CD8-positive, alpha-beta memory T cell (primary cell): ENCODE measurements around the gene PAQR5. TPM values are rescaled to one million over a fixed set of nuclear protein-coding genes. Genes with fewer than 3 reads are reported as not detected.

Experiments
- CTCF ChIA-PET: fragments of 350-600 bp; sonication (Branson Sonifier 250); formaldehyde crosslinking; loops from one replicate; lab custom pipeline; 2021; ENCODE audit warnings: antibody characterized with exemption; lab: Charles Lee
- POLR2A ChIA-PET: fragments of 350-600 bp; sonication (Branson Sonifier 250); formaldehyde crosslinking; loops from one replicate; lab custom pipeline; 2021; ENCODE audit warnings: antibody characterized with exemption; lab: Charles Lee
- DNase-seq, 5 donors: peaks; one replicate each; pipeline versions ENCODE4 v3.0.0 to v3.0.0-alpha.2; 2020 to 2022; ENCODE audit warnings: mixed read lengths in 1 of 5
- H3K27ac ChIP-seq: one replicate; pipeline ENCODE4 v1.7.0; 2013; ENCODE audit warnings: low read depth, mild to moderate bottlenecking, low read length, moderate library complexity
- H3K27me3 ChIP-seq: 2 replicates; pipeline ENCODE4 v1.7.0; 2013; ENCODE audit warnings: low read length, mild to moderate bottlenecking; ENCODE audit not compliant: insufficient read depth, poor library complexity, severe bottlenecking
- H3K36me3 ChIP-seq: 2 replicates; pipeline ENCODE4 v1.7.0; 2013; ENCODE audit warnings: mild to moderate bottlenecking, low read length, moderate library complexity; ENCODE audit not compliant: insufficient read depth
- H3K4me1 ChIP-seq: 2 replicates; pipeline ENCODE4 v1.7.0; 2013; ENCODE audit warnings: mild to moderate bottlenecking, low read length, moderate library complexity; ENCODE audit not compliant: insufficient read depth
- H3K4me3 ChIP-seq: 2 replicates; pipeline ENCODE4 v1.7.0; 2013; ENCODE audit warnings: mild to moderate bottlenecking, low read length
- H3K9me3 ChIP-seq: 2 replicates; pipeline ENCODE4 v1.7.0; 2013; ENCODE audit warnings: mild to moderate bottlenecking, low read length
- H3K27ac Mint-ChIP-seq, 8 donors: one replicate each; pipeline ENCODE4 v1.8.0; 2020 to 2021; ENCODE audit warnings: mixed read lengths in 8 of 8, mild to moderate bottlenecking in 6 of 8, inconsistent platforms in 3 of 8, moderate library complexity in 3 of 8
- H3K27me3 Mint-ChIP-seq, 2 donors: one replicate each; pipeline ENCODE4 v1.8.0; 2020 to 2021; ENCODE audit warnings: mixed read lengths in 2 of 2, mild to moderate bottlenecking in 1 of 2, moderate library complexity in 1 of 2
- H3K36me3 Mint-ChIP-seq, 3 donors: one replicate each; pipeline ENCODE4 v1.8.0; 2020 to 2021; ENCODE audit warnings: mixed read lengths in 3 of 3, inconsistent platforms in 1 of 3, mild to moderate bottlenecking in 1 of 3
- H3K4me1 Mint-ChIP-seq, 3 donors: one replicate each; pipeline ENCODE4 v1.8.0; 2020 to 2021; ENCODE audit warnings: mixed read lengths in 3 of 3, inconsistent platforms in 1 of 3, mild to moderate bottlenecking in 1 of 3
- H3K4me3 Mint-ChIP-seq, 7 donors: one replicate each; pipeline ENCODE4 v1.8.0; 2020 to 2021; ENCODE audit warnings: mixed read lengths in 7 of 7, mild to moderate bottlenecking in 6 of 7, moderate library complexity in 4 of 7, inconsistent platforms in 2 of 7
- H3K9me3 Mint-ChIP-seq, 5 donors: one replicate each; pipeline ENCODE4 v1.8.0; 2020 to 2022; ENCODE audit warnings: mixed read lengths in 5 of 5, mild to moderate bottlenecking in 3 of 5, moderate library complexity in 2 of 5, inconsistent platforms in 1 of 5
- polyA plus RNA-seq: library from polyadenylated mRNA; unstranded; fragments of 300-500 nt; fragmentation: Illumina TruSeq; gene quantifications from one replicate; pipeline ENCODE4 v1.2.3, GENCODE V29; 2021
- total RNA-seq, 2 experiments: library from RNA; stranded (reverse); gene quantifications; one replicate each; pipeline ENCODE4 v1.2.3, GENCODE V29; 2021

PAQR5 gene
- total and polyA plus RNA-seq, 3 experiments from 2014 or later = not detected

- Mint-ChIP-seq H3K4me3 (no peak overlapping the region), H3K4me1 (peaks cover 4 to 13% (median 7%) of the 10 kb centered on the region in 3 donors), H3K27me3 (peaks cover 3 to 8% of the 10 kb centered on the region in 2 donors), H3K9me3 (no peaks in the 10 kb centered on the region), H3K27ac (no peak overlapping the region), H3K36me3 (no peaks in the 10 kb centered on the region)
- H3K9me3 ChIP-seq = no peaks in the 10 kb centered on the region
- peaks cover 5% of the 10 kb centered on the region for H3K4me1 ChIP-seq
- DNase-seq = no peak
- H3K36me3 ChIP-seq = no peaks in the 10 kb centered on the region
- no peak overlapping the region for H3K4me3 ChIP-seq
- ChIA-PET CTCF (interaction anchor here (2.3 to 3.7 kb wide), 3 partner anchors 18 to 339 kb away, joined by 8 to 19 read pairs (median 15); no protein-coding TSS in a partner anchor), POLR2A (no interaction called here)
- no peak overlapping the region for H3K27ac ChIP-seq
- H3K27me3 ChIP-seq = no peaks in the 10 kb centered on the region
These were observed 97.3 kb downstream of the PAQR5 start for GRCh38 chr15:69395991-69396390.

- Histone ChIP-seq H3K36me3 (no peaks in the 10 kb centered on the region), H3K27me3 (no peaks in the 10 kb centered on the region), H3K27ac (no peak overlapping the region), H3K4me1 (peaks cover 5% of the 10 kb centered on the region), H3K9me3 (no peaks in the 10 kb centered on the region), H3K4me3 (no peak overlapping the region)
- H3K9me3 Mint-ChIP-seq = no peaks in the 10 kb centered on the region
- H3K27ac Mint-ChIP-seq = peak overlapping the region in 1 of 8 donors; percentile 55
- ChIA-PET CTCF (interaction anchor here (1.1 kb wide), 1 partner anchor 339 kb away, joined by 3 read pairs; no protein-coding TSS in a partner anchor), POLR2A (no interaction called here)
- H3K4me1 Mint-ChIP-seq = peaks cover 4 to 13% (median 7%) of the 10 kb centered on the region in 3 donors
- H3K36me3 Mint-ChIP-seq = no peaks in the 10 kb centered on the region
- no peak for DNase-seq
- no peak overlapping the region for H3K4me3 Mint-ChIP-seq
- peaks cover 0 to 4% of the 10 kb centered on the region in 2 donors for H3K27me3 Mint-ChIP-seq
These were observed 99.8 kb downstream of the PAQR5 start for GRCh38 chr15:69398491-69398891.

GRCh38 chr15:69400850-69401249 lies 102.1 kb downstream of the PAQR5 start:
- Mint-ChIP-seq H3K27ac (peak overlapping the region in 1 of 8 donors; percentile 69), H3K4me1 (peaks cover 0 to 5% (median 0%) of the 10 kb centered on the region in 3 donors), H3K4me3 (no peak overlapping the region), H3K27me3 (peaks cover 1 to 20% of the 10 kb centered on the region in 2 donors), H3K9me3 (no peaks in the 10 kb centered on the region), H3K36me3 (no peaks in the 10 kb centered on the region)
- no peaks in the 10 kb centered on the region for H3K4me1 ChIP-seq
- no peaks in the 10 kb centered on the region for H3K9me3 ChIP-seq
- no peak overlapping the region for H3K27ac ChIP-seq
- H3K36me3 ChIP-seq = no peaks in the 10 kb centered on the region
- no peaks in the 10 kb centered on the region for H3K27me3 ChIP-seq
- no peak overlapping the region for H3K4me3 ChIP-seq
- POLR2A ChIA-PET = no interaction called here
- CTCF ChIA-PET = interaction anchor here (1.3 kb wide), 1 partner anchor 13 kb away, joined by 3 read pairs; the partner anchor contains the start of gene KIF23
- no peak for DNase-seq

GRCh38 chr15:69402816-69403215 lies 104.1 kb downstream of the PAQR5 start:
- Mint-ChIP-seq H3K27me3 (peaks cover 5 to 26% of the 10 kb centered on the region in 2 donors), H3K27ac (no peak overlapping the region), H3K4me3 (no peak overlapping the region), H3K9me3 (no peaks in the 10 kb centered on the region), H3K36me3 (peaks cover 0 to 2% (median 0%) of the 10 kb centered on the region in 3 donors), H3K4me1 (peaks cover 0 to 5% (median 0%) of the 10 kb centered on the region in 3 donors)
- CTCF ChIA-PET = interaction anchor here (1.2 to 2.0 kb wide), 2 partner anchors 9 to 49 kb away, joined by 3 to 10 read pairs; no protein-coding TSS in a partner anchor
- no peaks in the 10 kb centered on the region for H3K36me3 ChIP-seq
- H3K27me3 ChIP-seq = no peaks in the 10 kb centered on the region
- no peak for DNase-seq
- H3K4me1 ChIP-seq = no peaks in the 10 kb centered on the region
- H3K27ac ChIP-seq = no peak overlapping the region
- POLR2A ChIA-PET = no interaction called here
- no peaks in the 10 kb centered on the region for H3K9me3 ChIP-seq
- no peak overlapping the region for H3K4me3 ChIP-seq

- CTCF ChIA-PET = interaction anchor here (1.2 to 2.0 kb wide), 2 partner anchors 9 to 48 kb away, joined by 3 to 10 read pairs; no protein-coding TSS in a partner anchor
These were observed 104.9 kb downstream of the PAQR5 start for GRCh38 chr15:69403594-69403993.

GRCh38 chr15:69405110-69405509 lies 106.4 kb downstream of the PAQR5 start:
- Mint-ChIP-seq H3K27ac (no peak overlapping the region), H3K9me3 (no peaks in the 10 kb centered on the region), H3K27me3 (peaks cover 7 to 28% of the 10 kb centered on the region in 2 donors), H3K4me3 (no peak overlapping the region), H3K4me1 (no peaks in the 10 kb centered on the region), H3K36me3 (peaks cover 0 to 3% (median 0%) of the 10 kb centered on the region in 3 donors)
- POLR2A ChIA-PET = no interaction called here
- no peak overlapping the region for H3K4me3 ChIP-seq
- H3K4me1 ChIP-seq = no peaks in the 10 kb centered on the region
- CTCF ChIA-PET = interaction anchor here (2.2 kb wide), 1 partner anchor 10 kb away, joined by 5 read pairs; no protein-coding TSS in a partner anchor
- H3K9me3 ChIP-seq = no peaks in the 10 kb centered on the region
- H3K36me3 ChIP-seq = no peaks in the 10 kb centered on the region
- no peak for DNase-seq
- no peak overlapping the region for H3K27ac ChIP-seq
- H3K27me3 ChIP-seq = no peaks in the 10 kb centered on the region

More at GRCh38 chr15:69403594-69403993, 104.9 kb downstream of the PAQR5 start:
- Mint-ChIP-seq H3K36me3 (peaks cover 0 to 3% (median 0%) of the 10 kb centered on the region in 3 donors), H3K27me3 (peaks cover 5 to 28% of the 10 kb centered on the region in 2 donors), H3K4me1 (peaks cover 0 to 2% (median 0%) of the 10 kb centered on the region in 3 donors), H3K4me3 (no peak overlapping the region), H3K27ac (peak overlapping the region in 1 of 8 donors; percentile 51), H3K9me3 (no peaks in the 10 kb centered on the region)
- no peaks in the 10 kb centered on the region for H3K27me3 ChIP-seq
- no peak overlapping the region for H3K4me3 ChIP-seq
- no peak overlapping the region for H3K27ac ChIP-seq
- H3K4me1 ChIP-seq = no peaks in the 10 kb centered on the region
- DNase-seq = no peak
- no peaks in the 10 kb centered on the region for H3K9me3 ChIP-seq
- no peaks in the 10 kb centered on the region for H3K36me3 ChIP-seq
- POLR2A ChIA-PET = no interaction called here

GRCh38 chr15:69407719-69408400 lies 109.1 kb downstream of the PAQR5 start:
- ChIA-PET POLR2A (no interaction called here), CTCF (interaction anchor here (0.9 to 1.0 kb wide), 2 partner anchors 13 to 14 kb away, joined by 3 read pairs; no protein-coding TSS in a partner anchor)
- no peak overlapping the region for H3K27ac ChIP-seq
- Mint-ChIP-seq H3K4me3 (no peak overlapping the region), H3K9me3 (no peaks in the 10 kb centered on the region), H3K27ac (no peak overlapping the region), H3K4me1 (no peaks in the 10 kb centered on the region), H3K27me3 (peaks cover 7 to 28% of the 10 kb centered on the region in 2 donors), H3K36me3 (peaks cover 0 to 3% (median 0%) of the 10 kb centered on the region in 3 donors)
- no peaks in the 10 kb centered on the region for H3K4me1 ChIP-seq
- no peak for DNase-seq
- H3K9me3 ChIP-seq = no peaks in the 10 kb centered on the region
- H3K4me3 ChIP-seq = no peak overlapping the region
- H3K36me3 ChIP-seq = no peaks in the 10 kb centered on the region
- H3K27me3 ChIP-seq = no peaks in the 10 kb centered on the region

- Mint-ChIP-seq H3K4me3 (no peak overlapping the region), H3K4me1 (peaks cover under 1 to 2% (median 2%) of the 10 kb centered on the region in 3 donors), H3K9me3 (no peaks in the 10 kb centered on the region), H3K27me3 (peaks cover 7 to 21% of the 10 kb centered on the region in 2 donors), H3K27ac (no peak overlapping the region), H3K36me3 (peaks cover 0 to 3% (median 0%) of the 10 kb centered on the region in 3 donors)
- Histone ChIP-seq H3K27me3 (no peaks in the 10 kb centered on the region), H3K9me3 (no peaks in the 10 kb centered on the region), H3K27ac (no peak overlapping the region), H3K4me1 (no peaks in the 10 kb centered on the region), H3K36me3 (no peaks in the 10 kb centered on the region), H3K4me3 (no peak overlapping the region)
- POLR2A ChIA-PET = no interaction called here
- CTCF ChIA-PET = interaction anchor here (1.0 kb wide), 1 partner anchor 14 kb away, joined by 3 read pairs; no protein-coding TSS in a partner anchor
- no peak for DNase-seq
These were observed 110.1 kb downstream of the PAQR5 start for GRCh38 chr15:69408841-69409240.
